SJCRH30 (cell line): ENCODE data around the gene ZFP30. TPM values are rescaled to one million over a fixed set of nuclear protein-coding genes. Genes with fewer than 3 reads are reported as not detected.

Experiments
- DNase-seq, 2 experiments: peaks; one replicate each; pipeline ENCODE4 v3.0.0-alpha.2; 2015 to 2020
- H3K27ac ChIP-seq: fragments of 250-450 bp; sonication (Bioruptor Pico); 2 replicates; pipeline ENCODE4 v1.5.1; 2020; ENCODE audit warnings: mild to moderate bottlenecking, moderate library complexity
- H3K27me3 ChIP-seq: fragments of 250-450 bp; sonication (Bioruptor Pico); 2 replicates; pipeline ENCODE4 v1.5.1; 2020; ENCODE audit warnings: mild to moderate bottlenecking, moderate library complexity
- H3K36me3 ChIP-seq: fragments of 250-450 bp; sonication (Bioruptor Pico); 2 replicates; pipeline ENCODE4 v1.5.1; 2020; ENCODE audit warnings: mild to moderate bottlenecking, moderate library complexity
- H3K4me1 ChIP-seq: fragments of 250-450 bp; sonication (Bioruptor Pico); 2 replicates; pipeline ENCODE4 v1.5.1; 2020; ENCODE audit warnings: mild to moderate bottlenecking, moderate library complexity
- H3K4me3 ChIP-seq: fragments of 250-450 bp; sonication (Bioruptor Pico); 2 replicates; pipeline ENCODE4 v1.5.1; 2020; ENCODE audit warnings: mild to moderate bottlenecking, moderate library complexity
- H3K9me3 ChIP-seq: fragments of 250-450 bp; sonication (Bioruptor Pico); replicated peaks from 2 replicates; pipeline ENCODE4 v1.5.1; 2020; ENCODE audit warnings: mild to moderate bottlenecking, moderate library complexity
- total RNA-seq: library from RNA; depleted of rRNA; stranded (reverse); fragments of >200 nt; shearing (Covaris generic); gene quantifications from 2 replicates; pipeline ENCODE4 v1.2.3, GENCODE V29; 2014; rRNA removed

Gene ZFP30
- total RNA-seq, 1 experiment from 2014 or later = 29.7 TPM

DNA sequence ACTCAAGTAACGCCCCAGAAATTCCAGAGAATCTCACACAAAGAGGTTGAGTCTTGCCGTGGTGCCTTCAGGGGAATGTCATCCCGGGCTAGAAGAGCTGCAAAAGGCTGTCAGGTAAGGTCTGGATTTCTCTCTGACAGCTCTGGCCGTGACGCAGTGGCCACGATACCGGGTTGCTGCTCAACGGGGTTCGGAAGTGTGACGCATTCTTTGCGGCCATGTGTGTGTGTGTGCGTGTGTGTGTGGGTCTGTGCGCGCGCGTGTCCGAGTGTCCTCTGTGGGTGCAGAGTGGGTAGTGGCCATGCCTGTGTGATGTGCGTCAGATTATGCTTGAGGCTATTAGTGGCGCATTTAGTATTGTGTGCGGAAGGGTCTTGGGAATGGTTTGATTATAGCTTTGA, 60.3 kb downstream of the ZFP30 start:
- H3K36me3 ChIP-seq = no peaks in the 10 kb centered on the region
- no peaks in the 10 kb centered on the region for H3K27me3 ChIP-seq
- no peak for DNase-seq
- no peak overlapping the region for H3K27ac ChIP-seq
- H3K9me3 ChIP-seq = peaks cover 6% of the 10 kb centered on the region
- H3K4me1 ChIP-seq = no peaks in the 10 kb centered on the region
- H3K4me3 ChIP-seq = peak overlapping the region; percentile 88

DNA sequence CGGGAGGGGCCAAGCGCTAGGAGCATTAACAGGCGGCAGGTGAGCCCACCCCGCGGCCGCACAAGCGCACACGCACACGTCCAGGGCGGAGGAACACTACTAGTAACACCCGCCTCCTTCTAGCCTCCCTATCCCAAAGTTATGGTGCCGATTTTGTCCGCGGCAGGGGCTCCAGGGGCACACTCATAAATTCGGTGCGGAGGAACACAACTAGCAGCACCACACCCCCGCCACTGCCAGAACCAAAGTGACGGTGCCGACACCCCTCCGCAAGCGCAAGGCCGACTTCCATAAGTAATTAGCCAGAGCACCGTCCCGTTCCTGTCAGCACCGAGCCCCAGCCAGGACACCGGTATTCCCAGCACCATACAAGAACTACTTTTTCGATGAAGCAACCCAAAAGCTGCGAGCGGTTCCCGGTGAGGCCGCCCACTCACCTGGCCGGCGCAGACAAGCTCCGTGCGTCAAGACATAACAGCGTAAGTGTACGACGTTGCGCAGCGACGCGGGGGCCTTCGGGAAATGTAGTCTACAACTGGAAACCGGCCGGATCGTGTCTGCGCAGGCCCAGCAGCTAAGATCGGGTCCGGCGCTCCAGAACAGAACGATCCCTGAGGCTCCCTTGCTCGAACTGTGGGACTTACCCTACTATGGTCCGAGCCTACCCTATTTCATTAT, 60.8 kb downstream of the ZFP30 start, which contains the start of the genes ZNF540 and ZNF571:
Gene ZNF540, plus strand, starts transcription at position 573 of the 678 bp plus-strand sequence. CDS start 3,572 bp downstream, outside the sequence.
Gene ZNF571, minus strand, starts transcription at position 489 of the 678 bp plus-strand sequence. CDS start 8,116 bp downstream, outside the sequence.
- H3K4me1 ChIP-seq = no peaks in the 10 kb centered on the region
- no peak within 1 kb of the TSS for H3K27ac ChIP-seq
- H3K9me3 ChIP-seq = peaks cover 6% of the 10 kb centered on the region
- peak within 1 kb of the TSS; percentile 88 for H3K4me3 ChIP-seq
- no peaks in the 10 kb centered on the region for H3K27me3 ChIP-seq
- H3K36me3 ChIP-seq = no peaks in the 10 kb centered on the region
- DNase-seq = peak; percentile 91 to 93

DNA sequence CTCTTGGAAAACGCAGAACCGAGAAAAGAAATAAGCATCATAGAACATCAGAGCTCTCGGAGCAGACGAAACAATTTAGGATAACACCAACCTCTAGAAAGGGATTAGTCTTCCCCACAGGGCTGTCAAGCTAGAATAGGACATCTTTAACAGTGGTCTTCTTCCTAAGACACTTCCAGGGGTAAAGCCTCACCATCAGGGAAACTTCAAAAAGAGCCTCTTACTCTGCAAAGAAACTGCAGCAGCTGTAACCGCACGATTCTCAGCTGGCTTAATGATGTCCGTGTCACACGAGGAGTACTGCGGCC, 61.3 kb downstream of the ZFP30 start:
- Histone ChIP-seq H3K36me3 (no peaks in the 10 kb centered on the region), H3K4me3 (peak overlapping the region; percentile 88), H3K27ac (no peak overlapping the region), H3K4me1 (no peaks in the 10 kb centered on the region), H3K9me3 (peaks cover 6% of the 10 kb centered on the region), H3K27me3 (no peaks in the 10 kb centered on the region)
- DNase-seq = peak in 1 of 2 experiments; percentile 64

DNA sequence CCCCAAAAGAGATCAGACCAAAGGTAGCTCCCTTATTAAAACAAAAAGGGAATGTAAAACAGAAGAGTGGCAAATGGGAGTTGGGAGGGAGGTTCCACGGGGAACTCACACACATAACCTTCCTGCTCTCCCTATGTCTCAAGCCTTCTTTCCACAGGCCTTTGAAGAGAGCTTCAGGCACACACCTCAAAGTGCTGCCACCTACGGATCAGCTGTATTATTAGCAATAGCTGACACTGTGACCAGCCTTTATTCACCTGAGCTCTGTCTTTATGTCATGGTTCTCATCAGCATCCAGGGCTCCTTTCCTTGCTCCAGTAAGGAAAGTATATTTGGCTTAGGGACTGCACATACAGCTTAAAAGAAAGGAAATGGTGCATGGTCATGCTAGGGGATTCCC, 71.9 kb downstream of the ZFP30 start:
- Histone ChIP-seq H3K4me1 (no peaks in the 10 kb centered on the region), H3K4me3 (no peak overlapping the region), H3K27ac (no peak overlapping the region), H3K9me3 (peaks cover 30% of the 10 kb centered on the region), H3K27me3 (no peaks in the 10 kb centered on the region), H3K36me3 (peaks cover 27% of the 10 kb centered on the region)
- no peak for DNase-seq

DNA sequence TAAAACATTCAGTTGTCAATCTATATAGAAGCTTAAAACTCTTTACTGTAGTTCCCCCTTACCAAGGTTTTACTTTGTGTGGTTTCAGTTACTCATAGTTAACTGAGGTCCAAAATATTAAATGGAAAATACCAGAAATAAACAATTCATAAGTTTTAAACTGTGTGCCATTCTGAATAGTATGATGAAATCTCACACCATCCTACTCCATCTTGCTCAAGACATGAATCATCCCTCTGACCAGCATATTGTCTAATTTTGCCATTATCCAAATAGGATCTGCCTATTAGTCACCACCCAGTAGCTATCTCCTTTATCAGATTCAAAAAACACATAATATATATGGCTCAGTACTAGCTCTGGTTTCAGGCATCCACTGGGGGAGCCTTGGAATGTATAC, 83.1 kb downstream of the ZFP30 start:
- Histone ChIP-seq H3K9me3 (peaks cover 14% of the 10 kb centered on the region), H3K4me3 (no peak overlapping the region), H3K36me3 (peaks cover 1% of the 10 kb centered on the region; the same call in 1 of the 2 replicates), H3K27ac (no peak overlapping the region), H3K27me3 (no peaks in the 10 kb centered on the region), H3K4me1 (no peaks in the 10 kb centered on the region)
- no peak for DNase-seq

DNA sequence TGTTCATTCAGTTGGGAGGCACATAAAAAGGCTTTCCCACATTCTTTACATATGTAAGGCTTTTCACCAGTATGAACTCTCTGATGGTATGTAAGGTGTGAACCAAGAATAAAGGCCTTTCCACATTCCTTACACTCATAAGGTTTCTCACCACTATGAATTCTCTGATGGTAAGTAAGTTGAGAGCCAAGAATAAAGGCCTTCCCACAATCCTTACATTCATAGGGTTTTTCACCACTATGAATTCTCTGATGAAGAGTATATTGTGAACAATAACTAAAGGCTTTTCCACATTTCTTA, 89.9 kb downstream of the ZFP30 start:
- Histone ChIP-seq H3K36me3 (0 out of 2 replicates have a peak, but pooled peaks cover 3% of the 10 kb centered on the region), H3K9me3 (peaks cover 60% of the 10 kb centered on the region)

DNA sequence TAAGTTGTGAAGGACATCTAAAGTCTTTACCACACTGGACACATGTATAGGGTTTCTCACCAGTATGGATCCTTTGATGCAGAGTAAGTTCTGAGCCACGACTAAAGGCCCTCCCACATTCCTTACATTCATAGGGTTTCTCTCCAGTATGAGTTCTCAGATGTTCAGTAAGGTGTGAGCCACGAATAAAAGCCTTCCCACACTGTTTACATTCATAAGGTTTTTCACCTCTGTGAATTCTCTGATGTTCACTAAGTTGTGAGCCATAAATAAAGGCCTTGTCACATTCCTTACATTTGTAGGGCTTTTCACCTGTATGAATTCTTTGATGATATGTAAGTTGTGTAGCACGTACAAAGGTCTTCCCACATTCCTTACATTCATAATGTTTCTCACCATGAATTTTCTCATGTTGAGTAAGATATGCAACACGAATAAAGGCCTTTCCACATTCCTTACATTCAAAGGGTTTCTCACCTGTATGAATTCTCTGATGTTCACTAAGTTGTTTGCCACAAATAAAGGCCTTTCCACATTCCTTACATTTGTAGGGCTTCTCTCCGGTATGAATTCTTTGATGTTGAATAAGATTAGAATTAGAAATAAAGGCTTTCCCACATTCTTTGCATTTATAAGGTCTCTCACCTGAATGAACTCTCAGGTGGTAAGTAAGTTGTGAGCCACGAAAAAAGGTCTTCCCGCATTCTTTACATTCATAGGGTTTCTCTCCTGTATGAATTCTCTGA, 90.5 kb downstream of the ZFP30 start:
- no peak overlapping the region for H3K4me3 ChIP-seq
- H3K27me3 ChIP-seq = no peaks in the 10 kb centered on the region
- peak in 1 of 2 experiments; percentile 3 for DNase-seq
- 0 out of 2 replicates have a peak, but pooled peaks cover 3% of the 10 kb centered on the region for H3K36me3 ChIP-seq
- no peak overlapping the region for H3K27ac ChIP-seq
- no peaks in the 10 kb centered on the region for H3K4me1 ChIP-seq
- peaks cover 58% of the 10 kb centered on the region for H3K9me3 ChIP-seq

More for the DNA sequence above, 89.9 kb downstream of the ZFP30 start:
- no peak overlapping the region for H3K27ac ChIP-seq
- no peaks in the 10 kb centered on the region for H3K4me1 ChIP-seq
- no peak overlapping the region for H3K4me3 ChIP-seq
- no peaks in the 10 kb centered on the region for H3K27me3 ChIP-seq
- DNase-seq = no peak

Other genes with a start within 250 kb of the ZFP30 start
- gene ZNF569, start 188.0 kb downstream of the ZFP30 start, total RNA-seq = 16.9 and 21.9 TPM in 2 replicates
- 9.4 and 11.8 TPM in 2 replicates for gene ZNF570, start 186.1 kb downstream of the ZFP30 start, total RNA-seq
- 1.9 and 2.3 TPM in 2 replicates for gene ZNF793, start 148.5 kb downstream of the ZFP30 start, total RNA-seq
- gene ZNF571, start 60.7 kb downstream of the ZFP30 start, total RNA-seq = 4.7 and 5.3 TPM in 2 replicates
- gene ZNF540, start 60.6 kb downstream of the ZFP30 start, total RNA-seq = 0.73 and 1.8 TPM in 2 replicates
- 10.6 and 12.2 TPM in 2 replicates for gene ZNF607, start 64.3 kb upstream of the ZFP30 start, total RNA-seq
- gene ZNF573, start 124.1 kb upstream of the ZFP30 start, total RNA-seq = 8.5 and 10.7 TPM in 2 replicates